ENCODE measurements around the gene CYP4F8.
A peak's percentile ranks its signal among the peaks of the same experiment; 100 is the strongest.
"Not testable (repeated sequence)": the region's sequence is repeated elsewhere in the genome, so short reads cannot be mapped to it uniquely, and the experiment has no call there.

Gene CYP4F8

DNA sequence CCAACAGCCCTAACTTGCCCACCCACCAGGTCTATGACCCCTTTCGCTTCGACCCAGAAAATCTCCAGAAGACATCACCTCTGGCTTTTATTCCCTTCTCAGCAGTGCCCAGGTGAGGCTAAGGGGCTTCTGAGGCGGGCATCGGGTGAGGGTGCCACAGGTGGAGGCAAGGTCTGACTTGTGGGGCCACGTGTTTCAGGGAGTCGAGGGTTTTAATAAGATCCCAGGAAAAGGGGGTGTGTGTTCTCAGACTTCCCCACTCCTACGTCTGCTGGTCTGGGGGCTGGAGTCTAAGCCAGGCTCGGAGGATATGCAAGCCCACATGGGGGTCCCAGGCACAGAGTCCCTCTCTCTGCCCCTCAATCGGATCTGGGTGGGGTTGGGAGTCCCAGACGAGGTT, 30.9 kb upstream of the CYP4F8 start:
- TF ChIP-seq CTCF (conservative IDR thresholded peaks at IDR 0.05; ENCODE audit: low read length), result no peak
- DNase-seq (ENCODE audit: low read depth), result no peak
- H3K4me3 ChIP-seq (ENCODE audit: low read length), result no peak overlapping the region

DNA sequence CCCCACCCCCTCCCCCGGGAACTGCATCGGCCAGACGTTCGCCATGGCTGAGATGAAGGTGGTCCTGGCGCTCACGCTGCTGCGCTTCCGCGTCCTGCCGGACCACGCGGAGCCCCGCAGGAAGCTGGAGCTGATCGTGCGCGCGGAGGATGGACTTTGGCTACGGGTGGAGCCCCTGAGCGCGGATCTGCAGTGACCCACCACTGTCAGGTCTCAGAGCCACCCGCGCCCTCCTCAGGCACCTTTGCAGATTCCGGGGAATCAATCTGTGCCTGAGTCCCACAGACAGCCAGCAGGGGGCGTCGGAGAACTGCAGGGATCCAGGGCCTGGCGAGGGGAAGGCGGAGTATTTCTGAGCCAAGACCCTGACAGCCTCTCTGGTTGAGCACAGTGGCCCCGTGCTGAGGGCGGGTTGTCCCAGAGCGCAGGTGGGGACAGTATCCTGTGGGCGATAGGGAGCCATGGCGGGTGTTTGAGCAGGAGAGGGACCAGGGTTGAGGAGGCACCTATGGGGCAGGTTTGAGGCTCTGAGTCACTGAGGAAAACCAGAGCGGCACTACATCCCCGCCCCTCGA, 30.4 kb upstream of the CYP4F8 start:
- TF ChIP-seq CTCF (conservative IDR thresholded peaks at IDR 0.05; ENCODE audit: low read length), result peak; percentile 78
- DNase-seq (ENCODE audit: low read depth), result peak; percentile 47
- no peak overlapping the region for H3K4me3 ChIP-seq (ENCODE audit: low read length)

GRCh38 chr19:15587663-15588062, 27.4 kb upstream of the CYP4F8 start:
- no peak for DNase-seq (ENCODE audit: low read depth)
- TF ChIP-seq CTCF (conservative IDR thresholded peaks at IDR 0.05; ENCODE audit: low read length), result no peak
- H3K4me3 ChIP-seq (ENCODE audit: low read length), result no peak overlapping the region

GRCh38 chr19:15588265-15588664, 26.8 kb upstream of the CYP4F8 start:
- no peak overlapping the region for H3K4me3 ChIP-seq (ENCODE audit: low read length)
- no peak for TF ChIP-seq CTCF (conservative IDR thresholded peaks at IDR 0.05; ENCODE audit: low read length)
- DNase-seq (ENCODE audit: low read depth), result no peak

GRCh38 chr19:15589760-15590451, 25.1 kb upstream of the CYP4F8 start:
- H3K4me3 ChIP-seq (ENCODE audit: low read length), result no peak overlapping the region
- DNase-seq (ENCODE audit: low read depth), result no peak
- no peak for TF ChIP-seq CTCF (conservative IDR thresholded peaks at IDR 0.05; ENCODE audit: low read length)

- no peak for DNase-seq (ENCODE audit: low read depth)
- H3K4me3 ChIP-seq (ENCODE audit: low read length), result no peak overlapping the region
- TF ChIP-seq CTCF (conservative IDR thresholded peaks at IDR 0.05; ENCODE audit: low read length), result no peak
Measured at GRCh38 chr19:15591796-15592195, 23.2 kb upstream of the CYP4F8 start.

DNA sequence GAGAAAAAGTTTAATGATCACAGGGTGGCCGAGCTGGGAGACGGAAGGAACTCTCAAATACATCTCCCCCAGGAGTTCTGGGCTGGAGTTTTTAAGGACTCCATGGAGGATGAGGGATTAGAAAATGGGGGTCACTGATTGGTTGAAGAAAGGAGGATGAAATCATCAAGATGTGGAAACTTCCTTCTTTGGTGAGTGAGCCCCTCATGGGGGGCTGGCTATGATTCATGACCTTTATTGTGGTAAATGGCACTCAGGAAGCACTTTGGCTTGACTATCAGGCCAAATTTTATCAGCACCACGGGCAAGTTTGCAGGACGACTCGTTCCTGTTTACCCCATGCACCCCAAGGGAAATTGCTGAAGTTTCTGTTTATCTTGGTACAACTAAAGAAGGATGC, 22.5 kb upstream of the CYP4F8 start:
- H3K4me3 ChIP-seq (ENCODE audit: low read length); DNase-seq (ENCODE audit: low read depth): not testable (repeated sequence)

DNA sequence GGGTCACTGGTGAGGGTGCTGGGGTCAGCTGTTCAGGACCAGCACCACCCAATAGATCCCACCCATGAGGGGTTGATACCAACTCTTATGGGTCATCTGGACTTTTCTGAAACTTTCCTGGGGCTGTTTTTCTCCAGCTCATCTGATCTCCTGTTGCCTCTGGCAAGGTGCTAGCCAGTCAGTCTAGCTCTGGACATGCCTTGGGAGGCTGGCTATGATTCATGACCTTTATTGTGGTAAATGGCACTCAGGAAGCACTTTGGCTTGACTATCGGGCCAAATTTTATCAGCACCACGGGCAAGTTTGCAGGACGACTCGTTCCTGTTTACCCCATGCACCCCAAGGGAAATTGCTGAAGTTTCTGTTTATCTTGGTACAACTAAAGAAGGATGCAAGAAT, 21.3 kb upstream of the CYP4F8 start:
- DNase-seq (ENCODE audit: low read depth); H3K4me3 ChIP-seq (ENCODE audit: low read length): not testable (repeated sequence)
